ENCODE data around the gene ANAPC5. TPM values are rescaled to one million over a fixed set of nuclear protein-coding genes. Genes with fewer than 3 reads are reported as not detected.
"Not testable (repeated sequence)": the region's sequence is repeated elsewhere in the genome, so short reads cannot be mapped to it uniquely, and the experiment has no call there.

Gene ANAPC5, protein sequence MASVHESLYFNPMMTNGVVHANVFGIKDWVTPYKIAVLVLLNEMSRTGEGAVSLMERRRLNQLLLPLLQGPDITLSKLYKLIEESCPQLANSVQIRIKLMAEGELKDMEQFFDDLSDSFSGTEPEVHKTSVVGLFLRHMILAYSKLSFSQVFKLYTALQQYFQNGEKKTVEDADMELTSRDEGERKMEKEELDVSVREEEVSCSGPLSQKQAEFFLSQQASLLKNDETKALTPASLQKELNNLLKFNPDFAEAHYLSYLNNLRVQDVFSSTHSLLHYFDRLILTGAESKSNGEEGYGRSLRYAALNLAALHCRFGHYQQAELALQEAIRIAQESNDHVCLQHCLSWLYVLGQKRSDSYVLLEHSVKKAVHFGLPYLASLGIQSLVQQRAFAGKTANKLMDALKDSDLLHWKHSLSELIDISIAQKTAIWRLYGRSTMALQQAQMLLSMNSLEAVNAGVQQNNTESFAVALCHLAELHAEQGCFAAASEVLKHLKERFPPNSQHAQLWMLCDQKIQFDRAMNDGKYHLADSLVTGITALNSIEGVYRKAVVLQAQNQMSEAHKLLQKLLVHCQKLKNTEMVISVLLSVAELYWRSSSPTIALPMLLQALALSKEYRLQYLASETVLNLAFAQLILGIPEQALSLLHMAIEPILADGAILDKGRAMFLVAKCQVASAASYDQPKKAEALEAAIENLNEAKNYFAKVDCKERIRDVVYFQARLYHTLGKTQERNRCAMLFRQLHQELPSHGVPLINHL
- 100 to 1,000 TPM; 141 to 185 (median 151) TPM for polyA plus RNA-seq (ENCODE audit: insufficient read length in 4 of 4)

DNA sequence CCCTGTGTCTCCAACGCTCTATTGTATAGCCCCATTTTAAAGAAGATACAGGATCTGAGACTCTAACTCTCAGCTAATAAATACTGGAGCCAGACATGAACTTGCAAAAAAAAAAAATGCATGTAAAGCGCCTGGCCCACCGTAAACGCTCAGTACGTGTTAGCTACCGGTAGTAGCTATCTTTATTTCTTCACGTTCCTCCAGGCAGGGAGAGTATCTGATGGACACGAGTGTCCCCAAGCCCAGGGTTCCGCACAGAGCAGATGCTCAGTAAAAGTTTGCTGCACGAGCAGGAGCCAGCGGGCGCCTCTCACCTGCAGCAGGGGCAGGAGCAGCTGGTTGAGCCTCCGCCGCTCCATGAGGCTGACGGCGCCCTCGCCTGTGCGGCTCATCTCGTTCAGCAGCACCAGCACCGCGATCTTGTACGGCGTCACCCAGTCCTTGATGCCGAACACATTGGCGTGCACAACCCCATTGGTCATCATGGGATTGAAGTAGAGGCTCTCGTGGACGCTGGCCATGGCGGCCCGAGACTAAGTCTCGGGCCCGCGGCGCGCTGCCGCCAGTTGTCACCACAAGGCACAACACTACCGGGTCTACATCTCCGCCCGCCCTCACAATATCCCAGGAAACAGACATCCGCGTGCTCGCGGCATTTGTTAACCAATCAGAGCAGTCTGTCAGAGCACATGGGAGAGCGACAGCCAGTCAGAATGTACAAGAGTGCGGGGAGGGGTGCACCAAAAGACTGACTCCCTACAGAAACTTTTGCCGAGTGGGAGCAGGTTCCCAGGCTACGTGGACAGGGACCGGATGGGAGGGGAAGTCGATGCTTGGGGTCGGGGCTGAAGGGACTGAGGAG lies at the start of gene ANAPC5:
ANAPC5 (minus strand) TSS at position 592 of the 862 bp plus-strand sequence; CDS start at position 521, 71 bp downstream.
- DNase-seq (ENCODE audit: low read depth in 4 of 4, low spot score in 3 of 4) = peak; percentile 92 to 98 (median 95)

GRCh38 chr12:121400332-121401139 lies 48.3 kb upstream of the ANAPC5 start:
- DNase-seq (ENCODE audit: low read depth in 4 of 4, low spot score in 3 of 4) = no peak

- DNase-seq (ENCODE audit: low read depth in 4 of 4, low spot score in 3 of 4) = peak; percentile 95 to 97 (median 96)
Observed at GRCh38 chr12:121399391-121400331, 47.5 kb upstream of the ANAPC5 start, which contains the start of gene RNF34. TSS of gene RNF34 (plus strand) at chr12:121400118. CDS start at chr12:121400213, 95 bp downstream.

GRCh38 chr12:121398355-121398754 lies 46.1 kb upstream of the ANAPC5 start:
- DNase-seq (ENCODE audit: low read depth in 4 of 4, low spot score in 3 of 4) = no peak

DNA sequence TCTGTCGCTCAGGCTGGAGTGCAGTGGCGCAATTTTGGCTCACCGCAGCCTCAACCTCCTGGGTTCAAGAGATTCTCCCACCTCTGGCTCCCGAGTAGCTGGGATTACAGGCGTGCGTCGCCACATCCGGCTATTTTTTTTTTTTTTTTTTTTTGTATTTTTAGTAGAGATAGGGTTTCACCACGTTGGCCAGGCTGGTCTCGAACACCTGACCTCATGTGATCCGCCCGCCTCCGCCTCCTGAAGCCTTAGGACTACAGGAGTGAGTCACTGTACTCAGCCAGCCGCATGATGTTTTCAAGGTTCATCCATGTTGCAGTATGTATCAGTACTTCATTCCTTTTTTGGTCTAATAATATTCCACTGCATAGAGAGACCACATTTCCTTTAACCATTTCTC lies 45.3 kb upstream of the ANAPC5 start:
- DNase-seq (ENCODE audit: low read depth in 4 of 4, low spot score in 3 of 4) = no peak

DNA sequence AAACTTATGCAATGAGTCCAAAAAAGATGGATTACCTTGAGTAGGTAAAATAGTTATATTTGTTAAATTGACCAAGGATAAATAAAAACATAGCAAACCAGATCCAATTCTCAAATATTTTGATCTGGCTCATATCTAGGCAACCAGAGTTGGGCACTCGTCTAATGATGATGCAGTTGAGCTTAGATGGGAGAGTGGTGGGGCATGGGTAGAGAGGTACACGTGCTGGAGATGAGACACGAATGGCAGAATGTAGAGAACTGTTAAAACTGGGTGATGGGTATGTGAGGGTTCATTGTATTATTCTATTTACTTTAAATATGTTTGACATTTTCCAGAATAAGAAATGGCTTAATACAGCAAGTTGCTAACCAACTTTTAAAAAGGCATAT lies 40.1 kb upstream of the ANAPC5 start:
- no peak for DNase-seq (ENCODE audit: low read depth in 4 of 4, low spot score in 3 of 4)

DNA sequence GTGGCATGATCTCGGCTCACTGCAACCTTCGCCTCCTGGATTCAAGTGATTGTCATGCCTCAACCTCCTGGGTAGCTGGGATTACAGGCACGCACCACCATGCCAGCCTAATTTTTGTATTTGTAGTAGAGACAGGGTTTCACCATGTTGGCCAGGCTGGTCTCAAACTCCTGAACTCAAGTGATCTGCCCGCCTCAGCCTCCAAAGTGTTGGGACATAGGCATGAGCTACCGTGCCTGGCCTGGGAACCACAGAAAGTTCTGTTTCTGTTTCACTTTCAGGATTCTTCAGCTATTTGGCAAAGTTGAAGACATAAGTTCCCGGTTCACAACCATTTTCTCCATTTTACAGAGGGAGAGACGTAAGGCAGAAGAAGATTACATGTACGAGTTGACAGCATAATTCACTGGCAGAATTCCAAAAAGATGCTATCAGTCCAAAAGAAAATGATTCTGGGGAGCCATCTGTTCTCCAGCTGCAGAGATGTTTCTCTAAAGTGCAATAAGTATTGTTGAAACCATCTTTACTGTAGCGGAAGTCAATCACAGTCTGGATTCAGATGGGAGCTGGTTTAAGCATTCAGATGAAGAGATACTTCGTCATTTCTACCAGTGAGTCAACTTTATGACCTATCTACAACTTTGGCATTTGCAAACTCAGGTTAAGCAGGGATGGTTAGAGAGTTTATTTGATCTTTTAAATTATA lies 39.6 kb upstream of the ANAPC5 start:
- DNase-seq (ENCODE audit: low read depth in 4 of 4, low spot score in 3 of 4) = no peak

DNA sequence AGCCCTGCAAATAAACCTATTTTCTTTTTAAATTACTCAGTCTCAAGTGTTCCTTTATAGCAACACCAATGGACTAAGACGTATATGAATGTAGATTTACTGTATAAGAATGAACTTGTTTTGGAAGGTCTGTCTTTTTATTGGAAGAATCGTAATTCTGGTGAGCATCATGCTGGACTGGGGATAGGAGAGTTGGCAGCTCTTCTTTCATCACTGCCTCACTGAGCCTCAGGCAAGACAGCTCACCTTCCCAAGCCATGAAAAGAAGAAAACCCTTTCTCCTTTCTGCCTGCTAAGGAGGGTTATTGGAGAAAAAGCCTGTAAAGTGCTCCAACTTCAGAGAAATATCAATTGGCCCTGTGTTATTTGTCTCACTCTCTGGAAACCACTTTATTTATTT lies 38.6 kb upstream of the ANAPC5 start:
- DNase-seq (ENCODE audit: low read depth in 4 of 4, low spot score in 3 of 4) = no peak

DNA sequence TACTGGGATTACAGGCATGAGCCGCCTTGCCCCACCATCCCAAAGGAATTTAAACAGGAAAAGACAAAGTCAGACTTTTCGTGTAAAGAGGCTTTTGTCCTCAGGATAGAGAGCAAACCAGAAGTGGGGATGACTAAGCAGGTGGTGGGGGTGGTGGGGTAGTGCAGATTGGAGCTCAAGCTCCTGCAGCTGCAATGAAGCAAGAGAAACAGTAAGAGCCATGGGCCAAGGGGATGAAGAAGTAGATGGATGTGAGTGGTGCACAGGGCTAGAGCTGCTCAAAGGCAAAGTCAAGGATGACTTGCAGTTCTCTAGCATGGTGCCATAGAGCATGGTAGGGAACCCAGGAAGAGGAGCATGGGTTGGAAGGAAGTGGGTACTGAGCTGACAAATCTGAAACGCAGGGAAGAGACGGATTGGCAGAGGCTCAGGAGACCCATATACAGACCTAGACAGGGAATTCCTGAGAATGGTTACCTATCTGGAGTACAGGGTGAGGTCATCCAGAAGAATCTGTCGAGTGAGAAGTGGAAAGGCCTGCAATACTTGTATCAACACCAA lies 36.3 kb upstream of the ANAPC5 start:
- no peak for DNase-seq (ENCODE audit: low read depth in 4 of 4, low spot score in 3 of 4)

DNA sequence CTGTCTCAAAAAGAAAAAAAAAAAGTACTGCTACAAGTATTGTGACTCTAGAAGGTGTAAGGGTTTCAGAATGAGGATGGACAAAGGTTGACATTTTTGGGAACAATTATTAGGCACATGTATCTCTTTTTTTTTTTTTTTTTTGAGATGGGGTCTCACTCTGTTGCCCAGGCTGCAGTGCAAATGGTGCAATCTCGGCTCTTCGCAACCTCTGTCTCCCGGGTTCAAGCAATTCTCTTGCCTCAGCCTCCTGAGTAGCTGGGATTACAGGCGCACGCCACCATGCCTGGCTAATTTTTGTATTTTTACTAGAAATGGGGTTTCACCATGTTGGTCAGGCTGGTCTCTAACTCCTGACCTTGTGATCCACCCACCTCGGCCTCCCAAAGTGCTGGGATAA lies 32.7 kb upstream of the ANAPC5 start:
- not testable (repeated sequence) for DNase-seq (ENCODE audit: low read depth in 4 of 4, low spot score in 3 of 4)

GRCh38 chr12:121383601-121384021 lies 31.4 kb upstream of the ANAPC5 start:
- DNase-seq (ENCODE audit: low read depth in 4 of 4, low spot score in 3 of 4) = no peak

DNA sequence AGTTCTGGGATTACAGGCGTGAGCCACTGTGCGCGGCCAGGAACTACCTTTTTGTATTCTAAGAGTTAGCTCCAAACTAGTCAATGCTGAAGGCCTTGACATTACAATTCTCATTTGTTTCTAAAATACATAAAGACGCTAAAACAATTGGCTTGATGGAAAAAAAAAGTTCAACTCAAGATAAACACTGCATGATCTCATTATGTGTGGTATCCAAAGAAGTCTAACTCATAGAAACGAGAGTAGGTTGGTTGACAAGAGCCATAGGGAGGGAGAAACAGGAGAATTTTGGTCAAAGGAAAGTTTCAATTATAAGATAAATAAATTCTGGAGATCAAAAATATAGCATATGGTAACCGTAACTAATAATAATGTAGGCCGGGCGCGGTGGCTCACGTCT lies 27.7 kb upstream of the ANAPC5 start:
- no peak for DNase-seq (ENCODE audit: low read depth in 4 of 4, low spot score in 3 of 4)

DNA sequence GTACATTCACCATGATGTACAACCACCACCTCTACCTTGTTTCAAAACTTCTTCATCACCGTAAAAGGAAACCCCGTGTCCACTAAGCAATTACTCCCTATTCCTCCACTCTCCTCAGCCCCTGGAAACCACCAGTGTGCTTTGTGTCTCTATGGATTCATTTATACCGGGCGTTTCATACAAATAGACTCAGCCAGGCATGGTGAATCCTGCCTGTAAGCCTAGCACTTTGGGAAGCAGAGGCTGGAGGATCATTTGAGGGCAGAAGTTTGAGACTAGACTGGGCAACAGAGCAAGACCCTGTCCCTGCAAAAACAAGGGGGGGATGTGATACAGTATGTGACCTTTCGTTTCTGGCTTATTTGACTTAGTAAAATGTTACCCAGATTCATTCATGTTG lies 26.5 kb upstream of the ANAPC5 start:
- no peak for DNase-seq (ENCODE audit: low read depth in 4 of 4, low spot score in 3 of 4)

DNA sequence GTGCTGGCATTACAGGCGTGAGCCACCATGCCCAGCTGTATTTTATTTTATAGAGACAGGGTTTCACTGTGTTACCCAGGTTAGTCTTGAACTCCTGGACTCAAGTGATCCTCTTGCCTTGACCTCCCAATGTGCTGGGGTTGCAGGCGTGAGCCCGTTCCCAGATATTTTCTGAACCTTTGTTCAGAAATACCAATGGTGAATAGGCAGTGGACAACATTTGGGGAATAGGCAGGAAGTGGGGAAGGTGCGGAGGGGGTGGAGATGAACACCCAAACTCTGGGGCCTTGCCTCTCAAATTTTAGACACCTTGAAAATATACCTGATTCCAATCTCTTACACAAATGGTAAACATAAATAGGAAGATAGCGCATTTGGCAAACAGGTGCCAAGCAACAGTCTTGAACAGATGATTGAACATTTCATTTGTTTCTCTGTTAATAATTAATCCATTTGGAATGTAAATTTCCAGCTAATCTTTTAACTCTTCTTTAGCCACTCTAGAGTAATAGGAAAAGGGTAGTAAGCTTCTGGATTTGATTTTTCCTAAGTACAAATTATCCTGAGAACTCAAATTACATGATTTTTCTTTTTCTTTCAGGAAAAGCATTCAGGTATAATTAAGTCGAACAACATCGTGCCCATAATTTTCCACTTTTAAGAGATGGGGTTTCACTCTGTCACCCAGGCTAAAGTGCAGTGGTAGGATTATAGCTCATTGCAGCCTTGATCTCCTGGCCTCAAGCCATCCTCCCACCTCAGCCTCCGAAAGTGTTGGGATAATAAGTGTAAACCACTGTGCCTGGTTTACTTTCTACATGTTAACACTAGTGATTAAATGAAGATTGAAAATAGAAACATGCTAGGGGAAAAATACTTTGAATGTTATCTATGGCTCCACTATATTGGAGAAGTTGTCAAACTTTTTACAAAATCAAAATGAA lies 24.8 kb upstream of the ANAPC5 start:
- DNase-seq (ENCODE audit: low read depth in 4 of 4, low spot score in 3 of 4) = no peak

DNA sequence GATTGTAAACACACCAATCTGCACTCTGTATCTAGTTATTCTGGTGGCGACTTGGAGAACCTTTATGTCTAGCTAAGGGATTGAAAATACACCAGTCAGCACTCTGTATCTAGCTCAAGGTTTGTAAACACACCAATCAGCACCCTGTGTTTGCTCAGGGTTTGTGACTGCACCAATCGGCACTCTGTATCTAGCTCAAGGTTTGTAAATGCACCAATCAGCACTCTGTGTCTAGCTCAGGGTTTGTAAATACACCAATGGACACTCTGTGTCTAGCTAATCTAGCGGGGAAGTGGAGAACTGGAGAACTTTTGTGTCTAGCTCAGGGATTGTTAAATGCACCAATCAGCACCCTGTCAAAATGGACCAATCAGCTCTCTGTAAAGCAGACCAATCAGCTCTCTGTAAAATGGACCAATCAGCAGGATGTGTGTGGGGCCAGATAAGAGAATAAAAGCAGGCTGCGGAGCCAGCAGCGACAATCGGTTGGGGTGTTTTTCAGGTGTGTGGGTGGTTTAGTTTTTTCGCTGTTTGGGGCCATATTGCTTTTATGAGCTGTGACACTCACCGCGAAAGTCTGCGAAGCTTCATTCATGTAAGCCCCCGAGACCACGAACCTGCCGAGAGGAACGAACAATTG lies 22.9 kb upstream of the ANAPC5 start:
- not testable (repeated sequence) for DNase-seq (ENCODE audit: low read depth in 4 of 4, low spot score in 3 of 4)

- DNase-seq (ENCODE audit: low read depth in 4 of 4, low spot score in 3 of 4) = not testable (repeated sequence)
Observed at GRCh38 chr12:121374336-121374735, 22.1 kb upstream of the ANAPC5 start.
